Measurements from ENCODE around the gene PRKCE.

DNA sequence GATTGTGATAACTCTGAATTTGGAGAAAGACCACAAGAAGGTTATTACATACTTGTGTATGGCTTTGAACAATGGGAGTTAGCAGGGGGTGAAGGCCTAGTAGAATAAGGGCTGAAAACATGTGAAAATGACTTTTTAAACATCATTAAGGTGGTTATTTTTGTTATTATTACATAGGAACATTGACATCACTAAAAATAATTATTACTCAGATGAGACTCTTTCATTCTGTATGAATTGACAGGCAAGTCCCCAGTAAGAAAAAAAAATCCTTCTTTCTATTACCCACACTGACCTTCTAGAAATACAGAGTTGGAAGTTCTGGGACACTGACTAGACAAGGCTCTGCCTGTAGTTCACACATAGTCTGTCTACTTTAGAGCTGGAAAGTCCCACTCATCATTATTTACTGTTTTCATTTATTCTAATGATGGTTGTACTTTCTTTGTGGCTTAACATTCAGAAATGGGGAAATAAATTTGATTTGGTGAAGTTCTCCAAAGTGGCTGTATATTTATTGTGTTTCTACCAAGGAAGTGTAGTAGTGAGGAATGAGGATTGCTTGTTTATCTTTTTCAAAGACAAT, 426.1 kb downstream of the PRKCE start:
- no peak for TF ChIP-seq YY1 (IDR thresholded peaks at IDR 0.05; ENCODE audit: insufficient read depth, insufficient read length)
- no peak for TF ChIP-seq ZNF274 (IDR thresholded peaks at IDR 0.05; ENCODE audit: low read depth, low read length)

All from NT2/D1 (cell line).